ENCODE measurements around the gene PPM1E. TPM values are rescaled to one million over a fixed set of nuclear protein-coding genes. Genes with fewer than 3 reads are reported as not detected.
"Not testable (repeated sequence)": the region's sequence is repeated elsewhere in the genome, so short reads cannot be mapped to it uniquely, and the experiment has no call there.

The PPM1E gene
- total RNA-seq, 1 donor from 2014 or later = 0.20 TPM

DNA sequence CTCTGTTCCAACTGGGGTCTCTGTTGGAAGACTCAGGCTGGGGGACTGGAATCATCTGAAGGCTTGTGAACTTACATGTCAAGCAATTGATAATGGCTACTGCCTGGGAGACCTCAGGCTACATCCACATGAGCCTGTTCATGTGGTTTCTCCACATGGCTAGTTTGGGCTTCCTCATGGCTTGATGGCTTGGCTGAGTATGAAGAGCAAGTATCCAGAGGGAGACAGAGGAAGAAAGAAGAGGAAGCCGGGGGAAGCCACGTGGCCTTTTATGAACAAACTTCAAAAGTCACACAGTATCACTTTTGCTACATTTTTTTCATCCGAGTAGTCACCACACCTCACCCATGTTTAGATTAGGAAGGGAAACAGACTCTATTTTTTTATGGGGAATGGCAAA lies 192.2 kb downstream of the PPM1E start:
- no peak for DNase-seq (ENCODE audit: low read depth in 2 of 2)

DNA sequence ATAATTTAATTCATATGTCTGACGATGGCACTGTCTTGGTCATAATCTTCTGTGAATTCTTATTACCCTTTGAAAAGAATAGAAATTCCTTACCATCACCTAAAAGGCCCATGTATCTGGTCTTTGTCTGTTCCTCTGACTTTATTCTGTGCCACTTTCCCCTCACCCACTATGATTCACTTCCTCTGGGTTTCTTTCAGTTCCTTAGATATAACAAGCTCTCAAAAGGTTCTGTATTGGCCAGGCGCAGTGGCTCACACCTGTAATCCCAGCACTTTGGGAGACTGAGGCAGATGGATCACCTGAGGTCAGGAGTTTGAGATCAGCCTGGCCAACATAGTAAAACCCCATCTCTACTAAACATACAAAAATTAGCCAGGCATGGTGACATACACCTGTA lies 198.7 kb downstream of the PPM1E start:
- DNase-seq (ENCODE audit: low read depth in 2 of 2) = peak in 1 of 2 donors; percentile 2

DNA sequence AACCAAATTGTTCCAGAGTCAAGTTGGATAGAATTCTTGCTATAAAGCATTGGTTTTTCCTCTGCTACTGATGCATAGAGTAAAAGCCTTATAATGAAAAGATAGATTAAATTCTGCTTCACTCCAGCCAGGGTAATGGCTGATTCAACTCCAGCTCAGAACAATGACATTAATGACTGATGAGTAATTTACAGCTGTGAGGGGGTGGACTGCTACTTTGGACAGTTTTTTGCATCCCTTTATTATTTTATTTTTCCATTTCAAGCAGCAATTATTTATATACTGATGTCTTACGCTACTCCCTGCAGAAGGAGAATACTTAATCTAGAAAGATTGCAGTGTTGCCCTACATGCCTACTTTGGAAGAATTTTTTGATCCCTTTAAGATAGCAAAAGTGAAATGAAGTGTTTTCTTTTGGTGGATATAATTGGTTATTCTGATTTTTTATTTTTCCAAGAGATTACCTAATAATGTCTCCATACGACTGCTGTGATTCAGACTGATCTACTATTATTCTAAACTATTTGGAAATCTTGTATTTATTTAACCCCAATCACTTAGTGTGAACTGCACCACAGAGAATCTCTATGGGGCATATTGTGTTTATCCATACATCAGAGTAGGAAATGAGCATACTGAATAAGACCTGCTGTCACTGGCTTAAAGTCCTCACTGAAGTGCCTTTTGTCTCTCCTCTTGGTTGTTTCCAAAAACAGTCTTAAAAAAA lies 201.5 kb downstream of the PPM1E start:
- peak; percentile 38 to 51 for DNase-seq (ENCODE audit: low read depth in 2 of 2)

DNA sequence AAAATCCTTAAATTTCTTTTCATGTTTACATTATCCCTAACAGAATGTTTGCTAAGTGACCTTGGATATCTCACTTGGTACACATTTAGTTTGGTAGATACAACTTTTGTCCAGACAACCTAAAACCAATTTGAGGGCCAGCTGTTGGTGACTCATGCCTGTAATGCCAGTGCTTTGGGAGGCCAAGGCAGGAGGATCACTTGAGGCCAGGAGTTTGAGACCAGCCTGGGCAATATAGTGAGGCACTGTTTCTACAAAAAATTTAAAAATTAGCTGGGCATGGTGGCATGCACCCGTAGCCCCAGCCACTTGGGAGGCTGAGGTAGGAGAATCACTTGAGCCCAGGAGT lies 202.0 kb downstream of the PPM1E start:
- not testable (repeated sequence) for DNase-seq (ENCODE audit: low read depth in 2 of 2)

DNA sequence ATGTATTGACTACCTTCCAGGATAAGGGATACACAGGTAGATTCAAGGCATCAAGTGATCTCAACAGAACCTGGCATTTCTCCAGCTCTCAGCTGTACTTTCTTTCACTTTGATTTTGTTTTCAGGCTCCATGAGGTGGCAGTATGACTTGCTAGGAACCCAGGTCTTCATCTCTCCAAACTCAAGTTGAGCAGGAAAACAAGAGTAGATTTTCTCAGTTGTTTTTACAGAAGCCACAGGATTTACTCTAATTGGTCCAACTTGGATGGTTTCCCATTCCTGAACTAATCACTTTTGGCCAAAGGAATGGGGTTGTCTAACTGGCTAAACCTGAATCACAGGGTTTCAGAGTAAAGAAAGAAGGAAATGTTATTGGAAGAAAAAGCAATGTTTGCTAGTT lies 204.4 kb downstream of the PPM1E start:
- DNase-seq (ENCODE audit: low read depth in 2 of 2) = peak; percentile 10 to 42

GRCh38 chr17:58965221-58965620 lies 209.6 kb downstream of the PPM1E start:
- no peak for DNase-seq (ENCODE audit: low read depth in 2 of 2)

DNA sequence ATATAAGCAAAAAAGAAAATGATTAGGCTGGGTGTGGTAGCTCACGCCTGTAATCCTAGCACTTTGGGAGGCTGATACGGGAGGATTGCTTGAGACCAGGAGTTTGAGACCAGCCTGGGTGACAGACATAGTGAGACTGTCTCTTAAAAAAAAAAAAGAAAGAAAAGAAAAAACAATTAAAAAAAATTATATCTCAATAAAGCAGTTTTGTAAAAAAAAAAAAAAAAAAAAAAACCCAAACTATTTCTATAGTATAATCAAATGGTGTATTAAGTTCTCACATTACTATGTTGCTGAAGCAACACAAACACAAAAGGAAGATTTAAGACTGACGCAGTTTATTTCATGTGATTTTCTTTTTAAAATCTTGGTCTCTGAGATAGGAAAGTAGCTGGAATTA lies 210.6 kb downstream of the PPM1E start:
- DNase-seq (ENCODE audit: low read depth in 2 of 2) = no peak

- DNase-seq (ENCODE audit: low read depth in 2 of 2) = no peak
Observed at GRCh38 chr17:58968426-58969061, 212.9 kb downstream of the PPM1E start.

DNA sequence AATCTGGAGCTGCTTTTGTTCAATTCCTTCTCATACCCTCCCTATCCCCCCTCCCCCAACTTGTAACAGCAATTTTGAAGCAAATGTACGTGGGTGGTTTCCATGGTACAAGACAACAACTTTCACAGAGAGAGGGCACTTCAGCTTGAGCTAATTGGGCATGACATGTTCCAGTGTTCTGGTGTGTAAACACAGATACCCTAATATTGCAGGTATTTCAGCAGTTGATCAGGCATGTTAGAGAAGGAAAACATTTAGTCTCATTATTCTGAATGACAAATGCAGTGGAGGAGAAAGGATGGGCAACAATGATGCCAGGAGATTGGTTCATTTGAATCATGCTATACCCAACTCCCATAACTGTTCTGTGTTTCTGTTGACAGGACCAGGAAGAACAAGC lies 213.5 kb downstream of the PPM1E start:
- DNase-seq (ENCODE audit: low read depth in 2 of 2) = no peak

- DNase-seq (ENCODE audit: low read depth in 2 of 2) = no peak
Observed at GRCh38 chr17:58969612-58970011, 214.0 kb downstream of the PPM1E start.

DNA sequence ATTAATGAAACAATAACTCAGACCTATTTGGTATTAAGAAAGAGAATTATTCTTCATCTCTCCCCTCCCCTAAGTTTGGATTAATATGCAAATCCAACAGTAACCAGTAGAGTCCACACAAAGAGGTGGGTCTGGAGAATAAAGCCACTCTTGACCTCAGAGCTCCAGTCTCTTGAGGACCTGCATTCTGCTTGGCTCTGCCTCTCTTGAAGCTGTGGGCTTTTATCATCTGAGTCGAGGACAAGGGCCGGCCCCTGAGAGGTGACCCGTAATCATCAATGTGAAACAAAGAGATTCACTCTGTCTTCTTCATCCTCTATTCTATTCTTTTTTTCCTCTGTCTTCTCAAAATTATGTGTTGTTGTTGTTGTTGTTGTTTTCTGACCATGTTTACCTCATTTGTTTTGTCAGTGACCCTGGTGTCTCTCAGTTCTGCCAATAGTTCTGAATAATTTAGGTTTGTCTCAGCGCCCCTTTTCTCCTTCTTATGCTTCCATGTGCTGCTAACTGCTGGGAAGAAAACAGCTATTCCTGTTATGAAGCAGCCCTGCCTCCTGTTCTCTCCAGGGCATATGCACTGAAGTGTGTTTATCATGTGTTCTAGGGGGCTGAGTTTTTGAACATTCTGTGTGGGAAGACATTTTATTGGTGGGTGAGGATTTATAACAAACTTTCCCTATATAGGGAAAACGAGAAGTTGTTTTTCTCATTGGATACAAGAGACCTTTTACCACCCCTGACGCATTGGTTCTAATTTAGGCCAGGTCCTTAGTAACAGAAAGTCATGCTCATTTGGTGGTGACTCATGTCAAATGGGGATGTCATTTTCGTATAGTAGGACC lies 215.2 kb downstream of the PPM1E start:
- DNase-seq (ENCODE audit: low read depth in 2 of 2) = no peak

GRCh38 chr17:58974354-58974753 lies 218.7 kb downstream of the PPM1E start:
- DNase-seq (ENCODE audit: low read depth in 2 of 2) = no peak

GRCh38 chr17:58976541-58976940 lies 220.9 kb downstream of the PPM1E start:
- DNase-seq (ENCODE audit: low read depth in 2 of 2) = no peak

GRCh38 chr17:58980706-58981481 lies 225.2 kb downstream of the PPM1E start:
- DNase-seq (ENCODE audit: low read depth in 2 of 2) = no peak

DNA sequence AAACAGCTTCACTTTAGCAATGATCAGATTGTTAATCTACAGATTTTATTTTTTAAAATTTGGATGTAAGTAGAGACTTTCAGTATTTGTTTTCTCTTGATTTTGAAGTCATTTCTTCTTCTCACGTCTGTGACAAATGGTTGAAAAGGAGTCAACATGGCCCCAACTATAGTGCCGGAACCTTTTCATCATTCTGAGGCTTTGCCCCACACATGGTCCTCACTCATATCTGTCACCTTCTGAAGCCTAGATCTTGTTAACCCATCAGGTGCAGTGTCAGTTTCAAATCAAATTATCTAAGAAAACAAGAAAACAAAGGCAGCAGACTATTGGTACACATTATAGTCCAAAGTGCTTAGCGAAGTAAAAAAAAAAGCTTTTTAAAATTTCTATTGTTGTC lies 227.0 kb downstream of the PPM1E start:
- DNase-seq (ENCODE audit: low read depth in 2 of 2) = no peak

- DNase-seq (ENCODE audit: low read depth in 2 of 2) = no peak
Observed at GRCh38 chr17:58985367-58985766, 229.7 kb downstream of the PPM1E start.

GRCh38 chr17:58985971-58986370 lies 230.3 kb downstream of the PPM1E start:
- peak in 1 of 2 donors; percentile 65 for DNase-seq (ENCODE audit: low read depth in 2 of 2)

DNA sequence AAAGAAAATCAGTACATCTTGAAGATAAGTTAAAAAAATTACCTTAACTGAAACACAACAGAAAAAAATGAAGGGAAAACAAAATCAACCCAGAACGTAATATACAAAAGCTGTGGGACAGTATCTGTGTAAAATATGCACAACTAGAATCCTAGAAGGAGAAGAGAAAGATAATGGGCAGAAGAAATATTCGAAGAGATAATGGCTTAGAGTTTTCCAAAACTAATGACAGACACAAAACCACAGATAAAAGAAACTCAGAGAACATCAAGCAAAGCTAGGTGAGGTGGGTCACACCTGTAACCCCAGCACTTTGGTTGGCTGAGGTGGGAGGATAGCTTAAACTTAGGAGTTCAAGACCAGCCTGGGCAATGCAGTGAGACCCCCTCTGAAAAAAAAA lies 234.0 kb downstream of the PPM1E start:
- DNase-seq (ENCODE audit: low read depth in 2 of 2) = no peak

DNA sequence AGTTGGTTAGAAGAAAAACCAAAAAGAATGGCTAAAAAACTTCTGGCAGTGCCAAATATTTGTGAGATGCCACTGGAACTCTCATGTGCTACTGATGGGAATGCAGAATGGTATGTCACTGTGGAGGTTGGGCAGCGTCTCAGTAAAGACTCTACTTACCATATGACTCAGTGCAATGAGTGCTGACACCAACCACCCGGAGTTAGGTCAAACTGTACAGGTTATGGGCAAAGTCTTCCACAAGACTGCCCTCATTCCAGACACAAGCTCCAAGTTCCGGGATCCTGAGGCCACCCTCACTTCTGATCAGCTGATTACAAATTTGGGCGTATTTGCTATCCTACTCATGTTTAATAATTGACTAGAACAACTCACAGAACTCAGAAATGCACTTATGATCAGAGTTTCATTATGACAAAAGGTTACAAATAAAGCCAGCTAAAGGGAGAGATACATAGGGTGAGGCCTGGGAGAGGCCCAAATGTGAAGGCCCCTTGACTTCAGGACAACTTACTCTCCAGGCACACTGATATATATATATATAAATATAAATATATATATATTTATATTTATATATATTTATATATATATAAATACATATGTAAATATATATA lies 236.2 kb downstream of the PPM1E start:
- no peak for DNase-seq (ENCODE audit: low read depth in 2 of 2)

DNA sequence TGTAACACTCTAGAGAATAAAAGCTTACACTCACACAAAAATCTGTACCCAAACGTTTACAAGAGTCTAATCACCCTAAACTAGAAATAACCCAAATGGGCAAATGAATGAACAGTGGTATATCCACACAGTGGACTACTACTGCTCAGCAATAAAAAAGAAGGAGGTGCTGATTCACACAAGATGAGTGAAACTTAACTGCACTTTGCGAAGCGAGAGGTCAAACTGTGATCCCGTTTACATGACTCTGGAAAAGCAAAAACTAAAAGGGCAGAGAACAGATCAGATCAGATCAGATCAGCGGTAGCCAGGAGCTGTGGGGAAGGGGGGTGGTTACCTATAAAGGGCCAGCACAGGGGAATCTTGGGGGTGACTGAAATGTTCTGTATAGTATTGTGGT lies 237.7 kb downstream of the PPM1E start:
- DNase-seq (ENCODE audit: low read depth in 2 of 2) = no peak

DNA sequence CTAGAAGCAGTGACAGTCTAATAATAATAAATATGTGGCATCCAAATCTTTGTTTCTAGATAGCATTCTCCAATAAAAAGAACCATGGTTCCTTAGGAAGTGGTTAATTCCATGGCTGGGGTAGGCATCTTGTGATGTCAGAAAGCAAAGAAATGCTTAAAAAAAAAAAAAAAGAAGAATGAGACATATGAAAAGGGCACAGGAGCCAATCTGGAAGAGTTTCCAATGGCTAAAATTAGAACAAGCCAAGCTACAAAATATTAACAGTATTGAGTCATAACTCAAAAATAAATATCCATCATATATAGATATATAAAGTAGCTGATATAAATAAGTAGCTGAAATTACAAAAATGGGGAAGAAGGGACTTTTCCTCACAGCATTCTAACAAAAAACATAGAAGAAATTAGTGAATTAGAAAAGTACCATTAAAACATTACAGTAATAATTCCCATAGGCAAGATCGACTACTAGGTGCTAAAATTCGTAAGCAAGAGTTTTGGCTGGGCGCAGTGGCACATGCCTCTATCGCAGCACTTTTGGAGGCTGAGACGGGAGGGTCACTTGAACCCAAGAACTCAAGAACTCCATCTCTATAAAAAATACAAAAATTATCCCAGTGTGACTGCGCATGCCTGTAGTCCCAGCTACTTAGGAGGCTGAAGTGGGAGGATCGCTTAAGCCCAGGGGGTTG lies 239.7 kb downstream of the PPM1E start:
- DNase-seq (ENCODE audit: low read depth in 2 of 2) = no peak

Data from lung microvascular endothelial cell (primary cell).